OCI-LY1 (cell line): Measurements from ENCODE around the gene ABR.

Experiments
- H2AFZ ChIP-seq: fragments of 200-600 bp; sonication (generic), shearing (Covaris generic); 2 replicates; pipeline ENCODE4 v1.6.0; 2014; ENCODE audit warnings: antibody characterized with exemption, mild to moderate bottlenecking, low read length
- H3F3A ChIP-seq: fragments of 200-600 bp; sonication (generic), shearing (Covaris generic); 2 replicates; pipeline ENCODE4 v1.6.0; 2014; ENCODE audit warnings: mild to moderate bottlenecking, antibody characterized with exemption, low read length, moderate library complexity; ENCODE audit not compliant: insufficient read depth
- H3K27ac ChIP-seq: fragments of 200-600 bp; sonication (generic); 2 replicates; pipeline ENCODE4 v1.5.1; 2014; ENCODE audit warnings: low read length, mixed run types, mild to moderate bottlenecking, low read depth; ENCODE audit not compliant: poor library complexity, severe bottlenecking
- H3K27me3 ChIP-seq: fragments of 200-600 bp; sonication (generic); 2 replicates; pipeline ENCODE4 v1.6.0; 2014; ENCODE audit warnings: antibody characterized with exemption, mild to moderate bottlenecking, low read length, moderate library complexity; ENCODE audit not compliant: insufficient read depth
- H3K36me3 ChIP-seq: fragments of 200-600 bp; sonication (generic); 2 replicates; pipeline ENCODE4 v1.6.1; 2014; ENCODE audit warnings: mild to moderate bottlenecking, antibody characterized with exemption, low read length, moderate library complexity, mixed read lengths; ENCODE audit not compliant: insufficient read depth
- H3K4me1 ChIP-seq: fragments of 200-600 bp; sonication (generic); 2 replicates; pipeline ENCODE4 v1.5.1; 2014; ENCODE audit warnings: mild to moderate bottlenecking, low read length, moderate library complexity; ENCODE audit not compliant: insufficient read depth, severe bottlenecking
- H3K4me2 ChIP-seq: fragments of 200-600 bp; sonication (generic), shearing (Covaris generic); 2 replicates; pipeline ENCODE4 v1.6.1; 2014; ENCODE audit warnings: low read length
- H3K4me3 ChIP-seq: fragments of 200-600 bp; sonication (generic); 2 replicates; pipeline ENCODE4 v1.5.1; 2014; ENCODE audit warnings: low read length, low read depth, mild to moderate bottlenecking, mixed read lengths; ENCODE audit not compliant: poor library complexity, severe bottlenecking
- H3K79me2 ChIP-seq: fragments of 200-600 bp; shearing (Covaris generic); 2 replicates; pipeline ENCODE4 v1.6.1; 2016; ENCODE audit warnings: mixed run types, low read length, mixed read lengths; ENCODE audit not compliant: insufficient read depth
- H3K9ac ChIP-seq: fragments of 200-600 bp; sonication (generic), shearing (Covaris generic); 2 replicates; pipeline ENCODE4 v1.6.1; 2014; ENCODE audit warnings: mild to moderate bottlenecking, low read length, mixed read lengths
- H3K9me2 ChIP-seq: fragments of 200-600 bp; sonication (generic), shearing (Covaris generic); 2 replicates; pipeline ENCODE4 v1.6.1; 2014; ENCODE audit warnings: low read depth, mild to moderate bottlenecking, low read length, mixed read lengths
- H3K9me3 ChIP-seq: fragments of 200-600 bp; shearing (Covaris generic); 2 replicates; pipeline ENCODE4 v1.6.1; 2014; ENCODE audit warnings: low read length, mixed read lengths
- H4K20me1 ChIP-seq: fragments of 200-600 bp; sonication (generic), shearing (Covaris generic); 2 replicates; pipeline ENCODE4 v1.6.0; 2016; ENCODE audit warnings: mild to moderate bottlenecking, low read length; ENCODE audit not compliant: insufficient read depth
- EZH2 ChIP-seq: fragments of 200-600 bp; sonication (generic), shearing (Covaris generic); IDR thresholded peaks from 2 replicates; pipeline ENCODE4 v1.8.0; 2017; ENCODE audit warnings: borderline replicate concordance, mixed run types, mild to moderate bottlenecking, antibody characterized with exemption, low read length, moderate library complexity, mixed read lengths
- TF ChIP-seq, protein P1 (sequence below): fragments of 200-600 bp; sonication (generic), shearing (Covaris generic); IDR thresholded peaks from 2 replicates; pipeline ENCODE4 v1.5.1; 2017; ENCODE audit warnings: mild to moderate bottlenecking, antibody characterized with exemption, low read length, moderate library complexity, mixed read lengths

The ABR gene

DNA sequence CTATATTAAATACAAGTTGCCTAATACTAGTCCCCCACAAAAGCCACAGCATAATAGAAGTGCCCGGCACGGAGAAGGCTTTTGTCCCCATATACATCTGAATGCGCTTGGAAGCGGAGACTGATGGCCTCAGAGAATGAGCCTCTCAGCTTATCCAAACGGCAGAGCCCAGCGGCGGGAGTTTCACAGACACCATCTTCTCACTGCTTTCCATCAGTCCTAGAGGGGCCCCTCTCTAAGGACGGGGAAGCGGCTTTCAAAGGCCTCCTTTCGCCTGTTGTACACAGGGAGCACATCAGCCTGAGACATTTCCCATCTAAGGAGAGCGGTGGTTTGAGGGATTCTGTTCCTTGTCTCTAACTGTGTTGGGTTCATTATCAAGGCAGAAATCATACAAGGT, 217.1 kb downstream of the ABR start:
- H3K27ac ChIP-seq = no peak overlapping the region
- H3K4me2 ChIP-seq = no peak overlapping the region
- no peaks in the 10 kb centered on the region for H3K79me2 ChIP-seq
- no peak overlapping the region for H3K4me3 ChIP-seq
- TF ChIP-seq, protein P1, sequence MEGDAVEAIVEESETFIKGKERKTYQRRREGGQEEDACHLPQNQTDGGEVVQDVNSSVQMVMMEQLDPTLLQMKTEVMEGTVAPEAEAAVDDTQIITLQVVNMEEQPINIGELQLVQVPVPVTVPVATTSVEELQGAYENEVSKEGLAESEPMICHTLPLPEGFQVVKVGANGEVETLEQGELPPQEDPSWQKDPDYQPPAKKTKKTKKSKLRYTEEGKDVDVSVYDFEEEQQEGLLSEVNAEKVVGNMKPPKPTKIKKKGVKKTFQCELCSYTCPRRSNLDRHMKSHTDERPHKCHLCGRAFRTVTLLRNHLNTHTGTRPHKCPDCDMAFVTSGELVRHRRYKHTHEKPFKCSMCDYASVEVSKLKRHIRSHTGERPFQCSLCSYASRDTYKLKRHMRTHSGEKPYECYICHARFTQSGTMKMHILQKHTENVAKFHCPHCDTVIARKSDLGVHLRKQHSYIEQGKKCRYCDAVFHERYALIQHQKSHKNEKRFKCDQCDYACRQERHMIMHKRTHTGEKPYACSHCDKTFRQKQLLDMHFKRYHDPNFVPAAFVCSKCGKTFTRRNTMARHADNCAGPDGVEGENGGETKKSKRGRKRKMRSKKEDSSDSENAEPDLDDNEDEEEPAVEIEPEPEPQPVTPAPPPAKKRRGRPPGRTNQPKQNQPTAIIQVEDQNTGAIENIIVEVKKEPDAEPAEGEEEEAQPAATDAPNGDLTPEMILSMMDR = no peak
- no peak for TF ChIP-seq EZH2
- H3K9ac ChIP-seq = no peak overlapping the region
- H3K27me3 ChIP-seq = no peaks in the 10 kb centered on the region; the same call in 1 of the 2 replicates
- no peaks in the 10 kb centered on the region for H3K9me3 ChIP-seq
- no peaks in the 10 kb centered on the region for H4K20me1 ChIP-seq
- no peaks in the 10 kb centered on the region for H3K36me3 ChIP-seq
- no peaks in the 10 kb centered on the region for H3K4me1 ChIP-seq
- no peaks in the 10 kb centered on the region for H3F3A ChIP-seq
- no peaks in the 10 kb centered on the region for H3K9me2 ChIP-seq
- no peak overlapping the region for H2AFZ ChIP-seq

DNA sequence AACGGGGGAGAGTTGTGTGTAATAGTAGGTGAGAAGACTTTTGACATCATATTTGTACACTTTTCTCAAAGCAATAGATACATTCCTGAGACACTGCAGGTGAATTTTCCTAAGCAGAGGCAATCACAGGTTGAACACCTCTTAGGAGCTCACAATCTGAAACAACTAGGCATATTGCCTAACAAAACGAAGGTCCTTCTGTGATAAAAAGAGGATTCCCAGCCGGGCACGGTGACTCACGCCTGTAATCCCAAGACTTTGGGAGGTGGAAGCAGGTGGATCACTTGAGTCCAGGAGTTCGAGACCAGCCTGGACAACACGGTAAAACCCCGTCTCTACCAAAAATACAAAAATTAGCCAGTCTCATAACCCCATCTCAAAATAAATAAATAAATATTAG, 217.6 kb downstream of the ABR start:
- H3K9me2 ChIP-seq = no peaks in the 10 kb centered on the region
- H2AFZ ChIP-seq = no peak overlapping the region
- H3K79me2 ChIP-seq = no peaks in the 10 kb centered on the region
- H4K20me1 ChIP-seq = no peaks in the 10 kb centered on the region
- H3K9me3 ChIP-seq = no peaks in the 10 kb centered on the region
- TF ChIP-seq, protein P1 = no peak
- no peak for TF ChIP-seq EZH2
- no peaks in the 10 kb centered on the region for H3F3A ChIP-seq
- no peak overlapping the region for H3K4me3 ChIP-seq
- no peak overlapping the region for H3K4me2 ChIP-seq
- H3K36me3 ChIP-seq = no peaks in the 10 kb centered on the region
- no peaks in the 10 kb centered on the region; the same call in 1 of the 2 replicates for H3K27me3 ChIP-seq
- no peak overlapping the region for H3K27ac ChIP-seq
- no peak overlapping the region for H3K9ac ChIP-seq
- H3K4me1 ChIP-seq = no peaks in the 10 kb centered on the region

DNA sequence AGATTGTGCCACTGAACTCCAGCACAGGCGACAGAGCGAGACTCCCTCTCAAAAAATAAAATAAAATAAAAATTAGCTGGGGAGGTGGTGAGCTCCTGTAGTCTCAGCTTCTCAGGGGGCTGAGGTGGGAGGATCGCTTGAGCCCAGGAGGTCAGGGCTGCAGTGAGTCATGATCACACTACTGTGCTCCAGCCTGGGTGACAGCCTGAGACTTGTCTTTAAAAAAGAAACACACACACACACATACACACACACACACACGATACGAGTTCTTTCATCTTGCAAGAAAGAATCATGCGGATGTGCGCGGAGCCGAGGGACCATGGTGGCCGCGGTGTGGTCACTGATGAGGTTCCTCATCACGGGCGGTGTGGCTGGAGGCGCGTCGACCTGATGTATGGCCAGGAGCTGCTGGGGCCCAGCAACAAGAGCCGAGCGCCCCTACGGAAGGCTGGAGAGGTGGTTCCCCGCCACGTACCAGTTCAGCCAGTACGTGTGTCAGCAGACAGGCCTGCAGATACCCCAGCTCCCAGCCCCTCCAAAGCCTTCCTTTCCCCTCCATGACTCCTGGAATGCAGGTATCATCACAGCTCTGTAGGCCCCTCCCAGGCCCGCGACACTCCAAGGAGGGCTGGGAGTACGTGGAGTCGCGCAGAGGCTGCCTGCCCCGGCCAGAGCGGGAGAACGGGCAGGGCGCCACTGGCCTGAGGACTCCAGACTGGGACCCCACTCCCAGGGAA, 220.9 kb downstream of the ABR start:
- Histone ChIP-seq H3K27ac (no peak overlapping the region), H3K9me2 (no peaks in the 10 kb centered on the region), H3K4me1 (no peaks in the 10 kb centered on the region), H3K27me3 (no peaks in the 10 kb centered on the region), H3K36me3 (no peaks in the 10 kb centered on the region), H2AFZ (no peak overlapping the region), H3K9me3 (no peaks in the 10 kb centered on the region), H4K20me1 (no peaks in the 10 kb centered on the region), H3F3A (no peaks in the 10 kb centered on the region), H3K9ac (no peak overlapping the region), H3K79me2 (no peaks in the 10 kb centered on the region), H3K4me3 (no peak overlapping the region), H3K4me2 (no peak overlapping the region)
- TF ChIP-seq EZH2 = no peak
- TF ChIP-seq, protein P1 = no peak
